IPS-18a (cell line): ENCODE measurements around the gene AQP12B.

Experiments
- H3K27ac ChIP-seq: one replicate; pipeline ENCODE4 v1.5.1; 2013; ENCODE audit warnings: low read length
- H3K27me3 ChIP-seq: one replicate; pipeline ENCODE4 v1.6.1; 2013; ENCODE audit warnings: mild to moderate bottlenecking, low read length; ENCODE audit not compliant: control insufficient read depth, insufficient read depth
- H3K36me3 ChIP-seq: one replicate; pipeline ENCODE4 v1.6.1; 2013; ENCODE audit warnings: low read depth, low read length; ENCODE audit not compliant: control insufficient read depth
- H3K4me1 ChIP-seq: one replicate; pipeline ENCODE4 v1.6.1; 2013; ENCODE audit warnings: low read depth, low read length; ENCODE audit not compliant: control insufficient read depth
- H3K4me3 ChIP-seq: one replicate; pipeline ENCODE4 v1.5.1; 2013; ENCODE audit warnings: low read length
- H3K9ac ChIP-seq: one replicate; pipeline ENCODE4 v1.6.1; 2013; ENCODE audit warnings: mild to moderate bottlenecking, low read length, moderate library complexity
- H3K9me3 ChIP-seq: one replicate; pipeline ENCODE4 v1.6.1; 2013; ENCODE audit warnings: low read depth, low read length; ENCODE audit not compliant: control insufficient read depth

The AQP12B gene

GRCh38 chr2:240723851-240724250 lies 41.2 kb upstream of the AQP12B start:
- Histone ChIP-seq H3K9ac (no peak overlapping the region), H3K27me3 (no peaks in the 10 kb centered on the region), H3K9me3 (no peaks in the 10 kb centered on the region), H3K27ac (no peak overlapping the region), H3K4me3 (no peak overlapping the region), H3K4me1 (no peaks in the 10 kb centered on the region), H3K36me3 (peaks cover 60% of the 10 kb centered on the region)

GRCh38 chr2:240722796-240723735 lies 40.4 kb upstream of the AQP12B start:
- Histone ChIP-seq H3K4me3 (no peak overlapping the region), H3K4me1 (no peaks in the 10 kb centered on the region), H3K9me3 (no peaks in the 10 kb centered on the region), H3K27me3 (no peaks in the 10 kb centered on the region), H3K36me3 (peaks cover 67% of the 10 kb centered on the region), H3K9ac (no peak overlapping the region), H3K27ac (no peak overlapping the region)

- peaks cover 74% of the 10 kb centered on the region for H3K36me3 ChIP-seq
Observed at GRCh38 chr2:240722376-240722775, 39.7 kb upstream of the AQP12B start.

GRCh38 chr2:240721596-240722180 lies 39.0 kb upstream of the AQP12B start:
- Histone ChIP-seq H3K9ac (no peak overlapping the region), H3K27me3 (no peaks in the 10 kb centered on the region), H3K4me1 (no peaks in the 10 kb centered on the region), H3K27ac (no peak overlapping the region), H3K36me3 (peaks cover 78% of the 10 kb centered on the region), H3K4me3 (no peak overlapping the region), H3K9me3 (no peaks in the 10 kb centered on the region)

More at GRCh38 chr2:240722376-240722775, 39.7 kb upstream of the AQP12B start:
- H3K27ac ChIP-seq = no peak overlapping the region
- no peak overlapping the region for H3K9ac ChIP-seq
- no peak overlapping the region for H3K4me3 ChIP-seq
- H3K27me3 ChIP-seq = no peaks in the 10 kb centered on the region
- no peaks in the 10 kb centered on the region for H3K4me1 ChIP-seq
- no peaks in the 10 kb centered on the region for H3K9me3 ChIP-seq

GRCh38 chr2:240720686-240721595 lies 38.3 kb upstream of the AQP12B start:
- Histone ChIP-seq H3K27me3 (no peaks in the 10 kb centered on the region), H3K27ac (no peak overlapping the region), H3K9ac (no peak overlapping the region), H3K4me1 (no peaks in the 10 kb centered on the region), H3K4me3 (no peak overlapping the region), H3K9me3 (no peaks in the 10 kb centered on the region), H3K36me3 (peaks cover 73% of the 10 kb centered on the region)

GRCh38 chr2:240719676-240720545 lies 37.2 kb upstream of the AQP12B start:
- Histone ChIP-seq H3K27ac (no peak overlapping the region), H3K9ac (no peak overlapping the region), H3K4me3 (no peak overlapping the region), H3K4me1 (no peaks in the 10 kb centered on the region), H3K27me3 (no peaks in the 10 kb centered on the region), H3K9me3 (no peaks in the 10 kb centered on the region), H3K36me3 (peaks cover 63% of the 10 kb centered on the region)

GRCh38 chr2:240718896-240719490 lies 36.3 kb upstream of the AQP12B start:
- Histone ChIP-seq H3K9ac (no peak overlapping the region), H3K4me3 (no peak overlapping the region), H3K27ac (no peak overlapping the region), H3K9me3 (no peaks in the 10 kb centered on the region), H3K4me1 (no peaks in the 10 kb centered on the region), H3K27me3 (no peaks in the 10 kb centered on the region), H3K36me3 (peaks cover 62% of the 10 kb centered on the region)

- no peaks in the 10 kb centered on the region for H3K9me3 ChIP-seq
- no peak overlapping the region for H3K4me3 ChIP-seq
- H3K9ac ChIP-seq = no peak overlapping the region
- no peaks in the 10 kb centered on the region for H3K4me1 ChIP-seq
- H3K27ac ChIP-seq = no peak overlapping the region
- H3K36me3 ChIP-seq = peaks cover 56% of the 10 kb centered on the region
- no peaks in the 10 kb centered on the region for H3K27me3 ChIP-seq
Observed at GRCh38 chr2:240717681-240718581, 35.2 kb upstream of the AQP12B start.

- no peaks in the 10 kb centered on the region for H3K4me1 ChIP-seq
- peaks cover 49% of the 10 kb centered on the region for H3K36me3 ChIP-seq
- H3K27me3 ChIP-seq = no peaks in the 10 kb centered on the region
Observed at GRCh38 chr2:240717181-240717641, 34.5 kb upstream of the AQP12B start.

More at GRCh38 chr2:240717181-240717641, 34.5 kb upstream of the AQP12B start:
- Histone ChIP-seq H3K9ac (no peak overlapping the region), H3K9me3 (no peaks in the 10 kb centered on the region), H3K4me3 (no peak overlapping the region), H3K27ac (no peak overlapping the region)
